ENCODE data around the gene HMSD. TPM values are rescaled to one million over a fixed set of nuclear protein-coding genes. Genes with fewer than 3 reads are reported as not detected.

HMSD gene
- total and polyA plus RNA-seq, 2 donors from 2014 or later = 1.4 TPM; not detected in 1

DNA sequence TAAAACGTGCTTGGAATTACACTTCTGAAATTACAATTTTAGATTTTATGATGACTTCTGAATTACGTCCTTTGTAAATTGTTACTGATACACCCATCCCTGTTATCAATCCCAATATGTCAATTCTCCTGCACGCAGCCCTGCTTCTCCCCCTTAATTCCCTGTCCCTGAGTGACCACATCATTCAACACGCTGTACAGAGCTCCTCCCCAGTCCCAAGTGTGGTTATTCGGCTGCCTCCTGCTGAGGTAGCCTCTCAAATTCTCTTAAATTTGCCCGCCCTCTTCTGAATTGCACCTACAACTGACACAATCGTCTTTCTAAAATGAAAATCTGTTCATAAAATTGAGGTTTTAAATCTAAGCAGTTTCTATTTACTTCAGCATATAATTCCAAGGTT, 30.9 kb downstream of the HMSD start:
- H3K9ac ChIP-seq (ENCODE audit: low read length in 3 of 3) = no peak overlapping the region
- DNase-seq = no peak

DNA sequence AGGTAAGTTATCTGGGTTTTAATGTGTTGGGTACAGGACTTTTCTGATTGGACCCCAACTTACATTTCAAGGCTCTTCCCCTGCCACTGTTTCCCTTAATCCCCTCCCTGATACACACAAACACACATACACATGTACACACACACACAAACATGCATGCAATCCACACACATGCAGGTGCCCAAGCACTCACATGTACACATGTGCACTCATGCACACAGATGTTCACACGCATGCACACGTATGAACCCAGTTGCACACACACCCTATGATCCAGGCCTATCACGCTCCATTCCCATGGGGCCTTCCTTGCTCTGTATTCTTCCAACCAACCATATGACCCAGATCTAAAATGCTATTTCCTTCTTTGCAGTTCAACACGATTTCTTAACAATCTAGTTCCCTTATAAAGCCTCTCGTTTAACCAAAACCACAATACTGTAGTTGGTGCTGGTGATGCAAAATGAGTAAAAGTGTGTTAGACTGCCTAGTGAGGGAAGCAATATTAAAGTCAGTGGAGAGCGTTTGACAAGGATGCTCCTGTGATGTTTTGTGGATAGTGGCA, 31.9 kb downstream of the HMSD start:
- Histone ChIP-seq H3K4me1 (ENCODE audit: control insufficient read depth in 2 of 3, insufficient read depth in 2 of 3, low read depth in 1 of 3, low read length in 3 of 3) (no peaks in the 10 kb centered on the region), H3K27ac (ENCODE audit: low read depth in 2 of 2, low read length in 2 of 2) (no peak overlapping the region), H3K27me3 (ENCODE audit: control insufficient read depth, insufficient read depth, low read length) (no peaks in the 10 kb centered on the region), H3K4me3 (ENCODE audit: low read length in 3 of 3) (no peak overlapping the region), H3K9me3 (ENCODE audit: control insufficient read depth in 2 of 3, insufficient read depth in 1 of 3, low read length in 3 of 3) (no peaks in the 10 kb centered on the region), H3K36me3 (ENCODE audit: control insufficient read depth in 2 of 3, insufficient read depth in 3 of 3, low read length in 3 of 3) (no peaks in the 10 kb centered on the region), H3K9ac (ENCODE audit: low read length in 3 of 3) (no peak overlapping the region)
- DNase-seq = no peak
- TF ChIP-seq, protein P1, sequence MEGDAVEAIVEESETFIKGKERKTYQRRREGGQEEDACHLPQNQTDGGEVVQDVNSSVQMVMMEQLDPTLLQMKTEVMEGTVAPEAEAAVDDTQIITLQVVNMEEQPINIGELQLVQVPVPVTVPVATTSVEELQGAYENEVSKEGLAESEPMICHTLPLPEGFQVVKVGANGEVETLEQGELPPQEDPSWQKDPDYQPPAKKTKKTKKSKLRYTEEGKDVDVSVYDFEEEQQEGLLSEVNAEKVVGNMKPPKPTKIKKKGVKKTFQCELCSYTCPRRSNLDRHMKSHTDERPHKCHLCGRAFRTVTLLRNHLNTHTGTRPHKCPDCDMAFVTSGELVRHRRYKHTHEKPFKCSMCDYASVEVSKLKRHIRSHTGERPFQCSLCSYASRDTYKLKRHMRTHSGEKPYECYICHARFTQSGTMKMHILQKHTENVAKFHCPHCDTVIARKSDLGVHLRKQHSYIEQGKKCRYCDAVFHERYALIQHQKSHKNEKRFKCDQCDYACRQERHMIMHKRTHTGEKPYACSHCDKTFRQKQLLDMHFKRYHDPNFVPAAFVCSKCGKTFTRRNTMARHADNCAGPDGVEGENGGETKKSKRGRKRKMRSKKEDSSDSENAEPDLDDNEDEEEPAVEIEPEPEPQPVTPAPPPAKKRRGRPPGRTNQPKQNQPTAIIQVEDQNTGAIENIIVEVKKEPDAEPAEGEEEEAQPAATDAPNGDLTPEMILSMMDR (IDR thresholded peaks at IDR 0.05; ENCODE audit: borderline replicate concordance, extremely low read depth, insufficient read depth) = no peak
- FAIRE-seq = no peak
- intact Hi-C loops (cut with DNase I) = no loop called here

More for the DNA sequence above, 30.9 kb downstream of the HMSD start:
- Histone ChIP-seq H3K27ac (ENCODE audit: low read depth in 2 of 2, low read length in 2 of 2) (no peak overlapping the region), H3K27me3 (ENCODE audit: control insufficient read depth, insufficient read depth, low read length) (no peaks in the 10 kb centered on the region), H3K36me3 (ENCODE audit: control insufficient read depth in 2 of 3, insufficient read depth in 3 of 3, low read length in 3 of 3) (no peaks in the 10 kb centered on the region), H3K4me3 (ENCODE audit: low read length in 3 of 3) (peak overlapping the region in 2 of 3 donors; percentile 31 to 53), H3K4me1 (ENCODE audit: control insufficient read depth in 2 of 3, insufficient read depth in 2 of 3, low read depth in 1 of 3, low read length in 3 of 3) (no peaks in the 10 kb centered on the region), H3K9me3 (ENCODE audit: control insufficient read depth in 2 of 3, insufficient read depth in 1 of 3, low read length in 3 of 3) (no peaks in the 10 kb centered on the region)
- TF ChIP-seq, protein P1 (IDR thresholded peaks at IDR 0.05; ENCODE audit: borderline replicate concordance, extremely low read depth, insufficient read depth) = no peak
- FAIRE-seq = no peak
- intact Hi-C loops (cut with DNase I) = no loop called here

- H3K9me3 ChIP-seq (ENCODE audit: control insufficient read depth in 2 of 3, insufficient read depth in 1 of 3, low read length in 3 of 3) = no peaks in the 10 kb centered on the region
- no peak overlapping the region for H3K27ac ChIP-seq (ENCODE audit: low read depth in 2 of 2, low read length in 2 of 2)
- DNase-seq (no peak), FAIRE-seq (no peak)
- H3K4me3 ChIP-seq (ENCODE audit: low read length in 3 of 3) = no peak overlapping the region
- no peak overlapping the region for H3K9ac ChIP-seq (ENCODE audit: low read length in 3 of 3)
- no peaks in the 10 kb centered on the region for H3K27me3 ChIP-seq (ENCODE audit: control insufficient read depth, insufficient read depth, low read length)
- no peaks in the 10 kb centered on the region for H3K4me1 ChIP-seq (ENCODE audit: control insufficient read depth in 2 of 3, insufficient read depth in 2 of 3, low read depth in 1 of 3, low read length in 3 of 3)
- H3K36me3 ChIP-seq (ENCODE audit: control insufficient read depth in 2 of 3, insufficient read depth in 3 of 3, low read length in 3 of 3) = no peaks in the 10 kb centered on the region
- TF ChIP-seq, protein P1 (IDR thresholded peaks at IDR 0.05; ENCODE audit: borderline replicate concordance, extremely low read depth, insufficient read depth) = no peak
- intact Hi-C loops (cut with DNase I) = no loop called here
These were observed 32.6 kb downstream of the HMSD start for GRCh38 chr18:63981719-63982118.

DNA sequence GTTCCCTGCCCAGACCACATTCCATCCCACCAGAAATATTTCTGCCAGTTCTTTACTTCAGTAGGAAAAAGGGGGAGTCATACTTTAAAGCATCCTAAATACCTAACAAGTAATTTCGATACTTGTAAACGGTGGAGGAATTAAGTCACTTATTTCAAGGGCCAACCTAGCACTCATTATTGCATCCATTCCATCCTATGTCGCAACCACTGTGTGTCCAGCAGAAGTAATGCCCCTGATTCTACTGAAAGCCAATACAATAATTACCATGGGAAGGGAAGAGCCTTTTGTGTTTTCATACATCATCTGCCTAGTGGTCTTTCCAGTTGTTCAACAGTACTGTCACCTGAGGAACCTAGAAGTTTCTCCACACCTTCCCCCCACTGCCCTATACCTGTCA, 33.3 kb downstream of the HMSD start:
- no peak overlapping the region for H3K9ac ChIP-seq (ENCODE audit: low read length in 3 of 3)
- no peaks in the 10 kb centered on the region for H3K4me1 ChIP-seq (ENCODE audit: control insufficient read depth in 2 of 3, insufficient read depth in 2 of 3, low read depth in 1 of 3, low read length in 3 of 3)
- no peak for DNase-seq
- FAIRE-seq = no peak
- intact Hi-C loops (cut with DNase I) = no loop called here
- no peaks in the 10 kb centered on the region for H3K9me3 ChIP-seq (ENCODE audit: control insufficient read depth in 2 of 3, insufficient read depth in 1 of 3, low read length in 3 of 3)
- TF ChIP-seq, protein P1 (IDR thresholded peaks at IDR 0.05; ENCODE audit: borderline replicate concordance, extremely low read depth, insufficient read depth) = no peak
- no peak overlapping the region for H3K4me3 ChIP-seq (ENCODE audit: low read length in 3 of 3)
- no peaks in the 10 kb centered on the region for H3K27me3 ChIP-seq (ENCODE audit: control insufficient read depth, insufficient read depth, low read length)
- H3K27ac ChIP-seq (ENCODE audit: low read depth in 2 of 2, low read length in 2 of 2) = no peak overlapping the region
- H3K36me3 ChIP-seq (ENCODE audit: control insufficient read depth in 2 of 3, insufficient read depth in 3 of 3, low read length in 3 of 3) = no peaks in the 10 kb centered on the region

All from kidney (tissue), 14 donors.